Bronchial epithelial cell (primary cell): Measurements from ENCODE around the gene AKAIN1. TPM values are rescaled to one million over a fixed set of nuclear protein-coding genes. Genes with fewer than 3 reads are reported as not detected.

Experiments
- DNase-seq: peaks from one replicate; pipeline ENCODE4 v3.0.0-alpha.2; 2010; ENCODE audit warnings: low read depth
- FAIRE-seq: peaks from 2 replicates; lab custom pipeline; 2011; peaks lifted over from hg19 to GRCh38; lab: Jason Lieb, UNC
- H3K27me3 ChIP-seq: 2 replicates; pipeline ENCODE4 v1.5.1; 2011; ENCODE audit warnings: low read length; ENCODE audit not compliant: control insufficient read depth, insufficient read depth
- H3K36me3 ChIP-seq: 2 replicates; pipeline ENCODE4 v1.5.1; 2011; ENCODE audit warnings: low read length; ENCODE audit not compliant: control insufficient read depth, insufficient read depth
- H3K4me3 ChIP-seq: 2 replicates; pipeline ENCODE4 v1.5.1; 2011; ENCODE audit warnings: mild to moderate bottlenecking, low read depth, low read length, control low read depth
- total RNA-seq: library from RNA; depleted of rRNA; stranded (reverse); fragments of >200 nt; gene quantifications from 2 replicates; pipeline ENCODE4 v1.2.1, GENCODE V29; 2014
- TF ChIP-seq, protein P1 (sequence below): IDR thresholded peaks from 2 replicates; pipeline ENCODE4 v1.5.1; 2011; ENCODE audit warnings: mild to moderate bottlenecking, moderate library complexity, low read length, control low read depth, inconsistent platforms; ENCODE audit not compliant: insufficient read depth, severe bottlenecking

The AKAIN1 gene, protein sequence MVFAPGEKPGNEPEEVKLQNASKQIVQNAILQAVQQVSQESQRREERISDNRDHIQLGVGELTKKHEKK
- not detected in 2 replicates for total RNA-seq

GRCh38 chr18:5197032-5197434 is at the start of gene AKAIN1:
Gene AKAIN1 (minus strand): TSS chr18:5197257. CDS start chr18:5197053, 204 bp downstream.
- FAIRE-seq: no peak
- Histone ChIP-seq H3K36me3 (no peaks in the 10 kb centered on the region), H3K27me3 (peaks cover 6% of the 10 kb centered on the region), H3K4me3 (no peak within 1 kb of the TSS)
- DNase-seq: no peak
- TF ChIP-seq, protein P1, sequence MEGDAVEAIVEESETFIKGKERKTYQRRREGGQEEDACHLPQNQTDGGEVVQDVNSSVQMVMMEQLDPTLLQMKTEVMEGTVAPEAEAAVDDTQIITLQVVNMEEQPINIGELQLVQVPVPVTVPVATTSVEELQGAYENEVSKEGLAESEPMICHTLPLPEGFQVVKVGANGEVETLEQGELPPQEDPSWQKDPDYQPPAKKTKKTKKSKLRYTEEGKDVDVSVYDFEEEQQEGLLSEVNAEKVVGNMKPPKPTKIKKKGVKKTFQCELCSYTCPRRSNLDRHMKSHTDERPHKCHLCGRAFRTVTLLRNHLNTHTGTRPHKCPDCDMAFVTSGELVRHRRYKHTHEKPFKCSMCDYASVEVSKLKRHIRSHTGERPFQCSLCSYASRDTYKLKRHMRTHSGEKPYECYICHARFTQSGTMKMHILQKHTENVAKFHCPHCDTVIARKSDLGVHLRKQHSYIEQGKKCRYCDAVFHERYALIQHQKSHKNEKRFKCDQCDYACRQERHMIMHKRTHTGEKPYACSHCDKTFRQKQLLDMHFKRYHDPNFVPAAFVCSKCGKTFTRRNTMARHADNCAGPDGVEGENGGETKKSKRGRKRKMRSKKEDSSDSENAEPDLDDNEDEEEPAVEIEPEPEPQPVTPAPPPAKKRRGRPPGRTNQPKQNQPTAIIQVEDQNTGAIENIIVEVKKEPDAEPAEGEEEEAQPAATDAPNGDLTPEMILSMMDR: no peak

DNA sequence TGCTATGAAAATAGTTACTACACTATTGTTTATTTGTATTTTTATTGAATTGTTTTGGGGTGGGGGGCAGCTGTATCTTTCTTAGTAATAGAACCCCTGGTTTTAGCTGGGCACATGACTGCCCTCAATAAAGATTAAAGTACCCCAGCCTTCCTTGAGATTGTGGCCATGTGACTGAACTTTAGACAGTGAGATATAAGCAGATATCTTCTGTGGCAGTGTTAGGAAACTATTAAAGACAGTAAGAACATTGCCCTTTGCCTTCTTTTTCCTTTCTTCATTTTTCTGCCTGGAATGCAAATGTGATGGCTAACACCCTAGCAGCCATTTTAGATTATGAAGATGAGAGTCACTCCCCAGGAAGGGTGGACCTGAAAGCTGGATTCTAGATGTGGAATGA is 47.9 kb upstream of the AKAIN1 start:
- TF ChIP-seq, protein P1: no peak
- Histone ChIP-seq H3K4me3 (no peak overlapping the region), H3K36me3 (no peaks in the 10 kb centered on the region)

DNA sequence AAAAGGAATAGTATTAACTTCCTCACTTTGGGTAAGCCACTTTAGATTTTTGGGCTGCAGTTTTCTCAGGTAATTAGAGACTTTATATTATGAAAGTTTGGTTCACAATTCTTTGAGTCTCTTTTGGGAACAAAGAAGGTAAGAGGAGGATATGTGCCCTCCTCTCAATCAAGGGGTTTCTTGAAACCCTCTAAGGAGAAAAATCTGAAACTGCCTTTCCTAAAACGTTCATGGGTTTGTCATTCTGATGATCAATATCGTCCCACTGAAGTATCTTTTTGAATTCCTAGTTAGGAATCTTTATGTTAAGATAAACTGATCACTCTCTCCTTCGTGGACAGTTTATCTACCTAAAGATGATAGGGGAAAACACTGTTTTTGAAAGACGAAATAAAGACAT is 42.4 kb upstream of the AKAIN1 start:
- Histone ChIP-seq H3K27me3 (no peaks in the 10 kb centered on the region), H3K4me3 (peak overlapping the region; percentile 82), H3K36me3 (no peaks in the 10 kb centered on the region)
- DNase-seq (no peak), FAIRE-seq (no peak)
- TF ChIP-seq, protein P1: no peak

More for the DNA sequence above, 47.9 kb upstream of the AKAIN1 start:
- FAIRE-seq (no peak), DNase-seq (no peak)
- no peaks in the 10 kb centered on the region for H3K27me3 ChIP-seq

DNA sequence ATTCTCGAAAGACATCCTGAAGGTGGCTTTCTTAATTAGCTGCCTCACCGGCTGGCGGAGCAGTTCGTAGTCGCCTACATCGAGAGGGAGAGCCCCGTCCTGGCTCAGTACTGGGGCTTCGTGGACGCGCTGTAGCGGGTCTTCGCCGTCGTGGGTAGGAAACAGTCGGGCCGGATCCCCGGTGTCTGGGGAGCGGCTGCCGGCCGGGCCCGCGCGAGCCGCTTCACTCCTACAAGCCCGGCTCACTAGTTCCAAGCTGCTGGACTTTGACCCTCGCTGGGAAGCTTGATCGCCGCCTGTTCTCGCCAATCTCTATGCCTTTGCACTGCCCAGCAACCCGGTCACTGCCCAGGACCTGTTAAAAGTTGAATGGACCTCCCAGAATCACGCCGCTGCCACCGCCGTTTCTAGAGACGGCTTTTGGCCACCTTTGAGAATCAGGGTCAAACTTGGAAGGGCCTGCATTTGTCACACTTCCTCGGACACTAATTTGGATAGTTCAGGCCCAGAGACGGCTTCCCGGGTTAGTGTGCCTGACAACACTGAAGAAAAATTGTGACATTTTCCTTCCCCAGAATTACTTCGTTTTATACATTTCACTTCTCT is 41.4 kb upstream of the AKAIN1 start:
- Histone ChIP-seq H3K4me3 (peak overlapping the region; percentile 82), H3K27me3 (no peaks in the 10 kb centered on the region), H3K36me3 (no peaks in the 10 kb centered on the region)
- TF ChIP-seq, protein P1: no peak
- FAIRE-seq (no peak), DNase-seq (no peak)

DNA sequence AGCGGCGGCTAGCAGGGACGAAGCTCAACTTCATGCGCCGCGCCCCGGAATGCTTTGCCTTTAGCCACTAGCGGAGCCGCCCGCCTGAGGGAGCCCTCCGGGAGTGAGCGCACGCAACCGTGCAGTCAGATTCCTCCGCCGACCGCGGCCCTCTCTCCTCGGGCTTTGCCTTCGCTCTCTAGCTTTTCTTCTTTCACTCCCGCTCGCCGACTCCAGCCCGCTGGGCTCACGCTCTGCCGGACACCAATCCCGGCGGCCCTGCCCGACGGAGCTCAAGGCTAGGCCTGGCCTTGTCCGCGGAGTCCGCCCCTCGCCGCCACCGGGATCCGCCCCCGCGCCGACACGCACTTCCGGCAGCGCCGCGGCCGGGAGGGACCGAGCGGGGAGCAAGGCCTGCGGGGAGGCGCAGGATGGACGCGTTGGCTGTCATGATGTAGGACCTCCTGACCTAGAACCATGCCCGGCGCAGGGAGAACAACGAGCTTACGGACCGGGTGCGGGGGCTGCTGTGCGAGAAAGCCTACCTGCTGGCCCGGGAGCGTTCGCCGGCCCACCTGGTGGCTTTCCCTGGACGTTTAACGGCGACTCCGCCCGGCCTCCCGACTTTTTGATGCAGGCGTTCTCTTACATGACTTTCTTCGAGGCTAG is 40.8 kb upstream of the AKAIN1 start:
- TF ChIP-seq, protein P1: peak; percentile 29
- DNase-seq (peak; percentile 67), FAIRE-seq (no peak)
- no peaks in the 10 kb centered on the region for H3K36me3 ChIP-seq
- no peaks in the 10 kb centered on the region for H3K27me3 ChIP-seq
- peak overlapping the region; percentile 82 for H3K4me3 ChIP-seq
